Activated T-helper 17 cell treated with anti-CD3 and anti-CD28 coated beads, Interleukin-2, amount 50 U/mL, for 72 hours (primary cell): Measurements from ENCODE around the gene TANC2. TPM values are rescaled to one million over a fixed set of nuclear protein-coding genes. Genes with fewer than 3 reads are reported as not detected.

Source experiments
- ATAC-seq: fragments of 150-1000 bp; cut with Tn5 transposase; replicated peaks from 2 replicates; pipeline ENCODE4 v1.10.0; 2021; ENCODE audit warnings: mild to moderate bottlenecking, moderate library complexity
- H3K27ac Mint-ChIP-seq: one replicate; pipeline ENCODE4 v1.8.0; 2022; ENCODE audit warnings: mixed read lengths
- H3K27me3 Mint-ChIP-seq: one replicate; pipeline ENCODE4 v1.8.0; 2022; ENCODE audit warnings: mixed read lengths
- H3K36me3 Mint-ChIP-seq: one replicate; pipeline ENCODE4 v1.8.0; 2022; ENCODE audit warnings: low read depth, mild to moderate bottlenecking, mixed read lengths
- H3K4me1 Mint-ChIP-seq: one replicate; pipeline ENCODE4 v1.8.0; 2022; ENCODE audit warnings: mixed read lengths
- H3K4me3 Mint-ChIP-seq: one replicate; pipeline ENCODE4 v1.8.0; 2022; ENCODE audit warnings: mild to moderate bottlenecking, mixed read lengths
- H3K9me3 Mint-ChIP-seq: one replicate; pipeline ENCODE4 v1.8.0; 2022; ENCODE audit warnings: mixed read lengths
- total RNA-seq, 2 donors: library from RNA; stranded (reverse); gene quantifications; one replicate each; pipeline ENCODE4 v1.2.3, GENCODE V29; 2022

The TANC2 gene
- total RNA-seq = 10 to 100 TPM; 23.4 to 63.9 TPM

DNA sequence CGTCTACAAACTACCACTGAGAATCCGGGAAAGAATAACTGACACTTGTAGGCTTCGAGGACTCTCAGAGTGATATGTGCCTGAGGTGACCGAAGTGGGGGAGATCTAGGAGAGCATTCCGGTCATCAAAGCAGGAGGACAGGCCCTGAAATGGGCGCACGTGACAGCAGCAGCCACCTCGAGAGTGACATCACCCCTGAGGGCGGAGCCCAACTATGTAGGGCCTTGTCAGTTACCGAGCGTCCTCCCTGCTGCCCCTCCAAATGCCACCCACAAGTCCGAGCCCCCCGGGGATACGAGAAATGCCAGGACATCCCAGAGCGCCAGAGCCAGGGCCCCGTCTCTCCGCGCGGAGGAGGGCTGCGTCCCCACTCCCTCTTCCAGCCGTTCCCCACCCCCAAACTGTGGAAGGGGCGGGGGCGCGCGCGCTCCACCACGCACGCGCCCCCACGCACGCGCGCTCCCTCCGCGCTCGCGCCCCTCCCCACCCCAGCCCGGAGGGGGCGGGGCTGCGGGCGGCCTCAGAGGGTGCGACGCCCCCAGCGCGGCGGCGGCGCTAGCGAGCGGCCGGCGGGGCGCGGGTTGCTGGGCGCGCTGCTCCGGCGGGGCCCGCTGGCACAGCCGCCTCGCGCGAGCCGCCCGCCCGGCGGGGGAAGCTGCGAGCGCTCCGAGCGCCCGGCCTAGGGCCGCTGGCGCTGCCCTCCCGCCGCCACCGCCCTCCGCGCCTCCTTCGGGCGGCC lies at the start of gene TANC2:
TANC2 (plus strand) TSS at position 550 of the 740 bp plus-strand sequence. CDS start 43,325 bp downstream, outside the sequence.
- ATAC-seq = peak; percentile 86
- H3K36me3 Mint-ChIP-seq = peaks cover 14% of the 10 kb centered on the region
- H3K27ac Mint-ChIP-seq = peak within 1 kb of the TSS; percentile 88
- no peaks in the 10 kb centered on the region for H3K9me3 Mint-ChIP-seq
- peaks cover 17% of the 10 kb centered on the region for H3K4me1 Mint-ChIP-seq
- H3K4me3 Mint-ChIP-seq = peak within 1 kb of the TSS; percentile 93
- H3K27me3 Mint-ChIP-seq = peaks cover 24% of the 10 kb centered on the region

GRCh38 chr17:62916684-62917571 lies 49.1 kb upstream of the TANC2 start:
- Mint-ChIP-seq H3K36me3 (no peaks in the 10 kb centered on the region), H3K9me3 (no peaks in the 10 kb centered on the region), H3K27me3 (peaks cover 19% of the 10 kb centered on the region), H3K4me1 (no peaks in the 10 kb centered on the region), H3K27ac (no peak overlapping the region), H3K4me3 (no peak overlapping the region)
- no peak for ATAC-seq

DNA sequence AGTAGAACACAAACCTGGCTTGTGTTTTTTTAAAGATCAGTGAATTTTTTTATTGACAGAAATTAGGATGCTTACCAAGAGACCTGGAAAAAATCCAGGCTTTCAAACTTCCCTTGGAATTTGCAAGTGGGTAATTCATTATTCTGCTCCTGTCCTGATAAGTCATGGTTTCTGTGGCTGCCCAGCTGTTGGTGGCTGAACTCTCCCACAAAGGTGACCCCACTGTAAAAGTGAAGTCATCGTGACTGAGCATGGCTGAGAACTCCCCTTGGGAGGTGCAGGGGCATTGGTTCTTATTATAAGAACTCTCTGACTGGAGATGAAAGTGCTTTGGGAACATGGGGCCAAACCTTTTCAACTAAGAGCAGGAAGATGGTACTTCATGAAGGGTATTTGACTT lies 46.6 kb upstream of the TANC2 start:
- H3K27me3 Mint-ChIP-seq = peaks cover 19% of the 10 kb centered on the region
- no peaks in the 10 kb centered on the region for H3K9me3 Mint-ChIP-seq
- H3K4me3 Mint-ChIP-seq = no peak overlapping the region
- H3K27ac Mint-ChIP-seq = no peak overlapping the region
- no peak for ATAC-seq
- H3K4me1 Mint-ChIP-seq = no peaks in the 10 kb centered on the region
- H3K36me3 Mint-ChIP-seq = no peaks in the 10 kb centered on the region

DNA sequence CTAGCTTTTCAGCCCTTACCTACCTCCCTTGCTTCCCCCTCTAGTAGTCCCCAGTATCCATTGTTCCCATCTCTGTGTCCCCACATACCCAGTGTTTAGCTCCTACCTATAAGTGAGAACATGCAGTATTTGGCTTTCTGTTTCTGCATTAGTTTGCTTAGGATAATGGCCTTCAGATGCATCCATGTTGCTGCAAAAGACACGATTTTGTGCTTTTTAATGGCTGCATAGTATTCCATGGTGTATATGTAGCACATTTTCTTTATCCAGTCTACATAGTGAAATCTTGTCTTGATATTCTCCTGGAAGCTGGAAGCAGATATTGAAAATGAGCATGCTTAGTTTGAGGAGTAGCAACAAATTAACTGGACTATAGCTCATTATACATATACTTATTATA lies 45.7 kb upstream of the TANC2 start:
- H3K27me3 Mint-ChIP-seq = peaks cover 12% of the 10 kb centered on the region
- H3K9me3 Mint-ChIP-seq = no peaks in the 10 kb centered on the region
- H3K36me3 Mint-ChIP-seq = no peaks in the 10 kb centered on the region
- no peaks in the 10 kb centered on the region for H3K4me1 Mint-ChIP-seq
- no peak overlapping the region for H3K27ac Mint-ChIP-seq
- no peak overlapping the region for H3K4me3 Mint-ChIP-seq
- no peak for ATAC-seq

GRCh38 chr17:62921817-62922216 lies 44.2 kb upstream of the TANC2 start:
- no peak overlapping the region for H3K27ac Mint-ChIP-seq
- no peaks in the 10 kb centered on the region for H3K36me3 Mint-ChIP-seq
- ATAC-seq = no peak
- H3K4me3 Mint-ChIP-seq = no peak overlapping the region
- no peaks in the 10 kb centered on the region for H3K4me1 Mint-ChIP-seq
- H3K27me3 Mint-ChIP-seq = peaks cover 13% of the 10 kb centered on the region
- H3K9me3 Mint-ChIP-seq = no peaks in the 10 kb centered on the region

DNA sequence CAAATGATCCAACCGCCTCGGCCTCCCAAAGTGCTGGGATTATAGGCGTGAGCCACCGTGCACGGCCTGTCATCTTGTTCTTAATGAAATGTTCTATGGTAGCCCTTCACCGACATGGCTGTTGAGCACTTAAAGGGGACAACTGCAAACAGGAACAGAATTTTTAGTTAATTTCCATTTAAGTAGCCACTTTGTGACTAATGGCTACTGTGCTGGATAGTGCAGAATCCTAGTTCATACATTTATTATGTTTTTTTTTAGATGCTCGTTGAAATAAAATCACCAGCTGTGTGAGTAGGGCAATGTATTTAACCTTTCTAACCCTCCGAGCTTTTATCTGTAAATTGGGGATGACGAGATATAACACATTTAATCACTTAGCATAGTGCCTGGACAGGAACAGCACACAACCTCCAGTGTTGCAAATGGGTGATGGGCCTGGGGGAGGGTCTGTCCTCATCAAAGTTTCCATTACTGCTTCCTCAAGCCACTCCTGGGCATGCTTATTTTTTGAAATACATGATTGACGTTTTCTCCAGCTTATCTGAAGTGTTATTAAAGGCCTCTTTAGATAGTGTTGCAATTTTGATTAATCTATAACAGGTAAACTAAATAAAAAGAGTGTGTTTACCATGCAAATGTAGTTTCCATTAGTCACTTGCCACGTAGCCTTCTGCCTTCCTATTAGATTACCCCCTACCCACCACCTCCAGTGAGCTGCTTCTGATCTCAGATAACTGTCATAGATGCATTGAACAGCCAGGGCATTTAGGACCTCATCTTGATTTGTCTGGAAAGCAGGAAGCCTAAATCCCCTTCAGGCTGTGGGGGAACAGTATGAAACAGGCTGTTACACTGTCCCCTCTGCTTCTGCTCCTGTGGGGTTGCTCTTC lies 42.5 kb upstream of the TANC2 start:
- no peaks in the 10 kb centered on the region for H3K36me3 Mint-ChIP-seq
- no peak for ATAC-seq
- no peak overlapping the region for H3K4me3 Mint-ChIP-seq
- no peaks in the 10 kb centered on the region for H3K4me1 Mint-ChIP-seq
- H3K27me3 Mint-ChIP-seq = peaks cover 18% of the 10 kb centered on the region
- H3K27ac Mint-ChIP-seq = no peak overlapping the region
- H3K9me3 Mint-ChIP-seq = no peaks in the 10 kb centered on the region

GRCh38 chr17:62925267-62925836 lies 40.7 kb upstream of the TANC2 start:
- Mint-ChIP-seq H3K27me3 (peaks cover 21% of the 10 kb centered on the region), H3K4me1 (no peaks in the 10 kb centered on the region), H3K4me3 (no peak overlapping the region), H3K27ac (no peak overlapping the region), H3K9me3 (no peaks in the 10 kb centered on the region), H3K36me3 (no peaks in the 10 kb centered on the region)
- no peak for ATAC-seq

DNA sequence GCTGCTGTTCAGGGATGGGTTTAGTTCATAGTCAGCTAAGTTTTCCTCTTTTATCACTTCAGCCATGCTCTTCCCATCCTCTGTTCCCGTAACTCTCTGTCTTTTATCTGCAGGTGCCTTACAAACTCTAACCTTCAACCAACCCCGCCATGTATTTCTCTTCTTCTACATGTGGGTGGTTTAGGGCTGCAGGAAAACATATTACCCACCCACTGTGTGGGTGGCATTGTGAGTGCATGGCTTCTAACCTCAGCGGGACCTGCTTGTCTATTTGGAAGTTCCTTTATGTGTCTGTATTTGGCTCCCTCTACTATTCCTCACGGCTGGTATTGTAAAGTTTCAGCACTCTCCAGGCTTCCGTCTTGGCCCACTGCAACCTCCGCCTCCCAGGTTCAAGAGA lies 39.0 kb upstream of the TANC2 start:
- Mint-ChIP-seq H3K4me3 (no peak overlapping the region), H3K27ac (no peak overlapping the region), H3K9me3 (no peaks in the 10 kb centered on the region), H3K27me3 (peaks cover 31% of the 10 kb centered on the region), H3K4me1 (no peaks in the 10 kb centered on the region), H3K36me3 (no peaks in the 10 kb centered on the region)
- no peak for ATAC-seq

- no peaks in the 10 kb centered on the region for H3K4me1 Mint-ChIP-seq
- no peak overlapping the region for H3K4me3 Mint-ChIP-seq
- no peak overlapping the region for H3K27ac Mint-ChIP-seq
Observed at GRCh38 chr17:62929320-62929719, 36.7 kb upstream of the TANC2 start.

GRCh38 chr17:62931101-62931500 lies 34.9 kb upstream of the TANC2 start:
- Mint-ChIP-seq H3K27me3 (peaks cover 48% of the 10 kb centered on the region), H3K4me1 (no peaks in the 10 kb centered on the region), H3K9me3 (no peaks in the 10 kb centered on the region), H3K4me3 (no peak overlapping the region), H3K36me3 (no peaks in the 10 kb centered on the region), H3K27ac (no peak overlapping the region)
- ATAC-seq = no peak

More at GRCh38 chr17:62929320-62929719, 36.7 kb upstream of the TANC2 start:
- ATAC-seq = no peak
- H3K36me3 Mint-ChIP-seq = no peaks in the 10 kb centered on the region
- no peaks in the 10 kb centered on the region for H3K9me3 Mint-ChIP-seq
- peaks cover 40% of the 10 kb centered on the region for H3K27me3 Mint-ChIP-seq

GRCh38 chr17:62933501-62934385 lies 32.3 kb upstream of the TANC2 start:
- Mint-ChIP-seq H3K9me3 (no peaks in the 10 kb centered on the region), H3K27me3 (peaks cover 51% of the 10 kb centered on the region)

GRCh38 chr17:62935098-62935497 lies 30.9 kb upstream of the TANC2 start:
- Mint-ChIP-seq H3K4me1 (no peaks in the 10 kb centered on the region), H3K27ac (no peak overlapping the region), H3K4me3 (no peak overlapping the region), H3K36me3 (no peaks in the 10 kb centered on the region), H3K27me3 (peaks cover 50% of the 10 kb centered on the region), H3K9me3 (peaks cover 4% of the 10 kb centered on the region)
- ATAC-seq = no peak

More at GRCh38 chr17:62933501-62934385, 32.3 kb upstream of the TANC2 start:
- H3K4me3 Mint-ChIP-seq = no peak overlapping the region
- no peak for ATAC-seq
- H3K4me1 Mint-ChIP-seq = no peaks in the 10 kb centered on the region
- H3K36me3 Mint-ChIP-seq = no peaks in the 10 kb centered on the region
- H3K27ac Mint-ChIP-seq = no peak overlapping the region

DNA sequence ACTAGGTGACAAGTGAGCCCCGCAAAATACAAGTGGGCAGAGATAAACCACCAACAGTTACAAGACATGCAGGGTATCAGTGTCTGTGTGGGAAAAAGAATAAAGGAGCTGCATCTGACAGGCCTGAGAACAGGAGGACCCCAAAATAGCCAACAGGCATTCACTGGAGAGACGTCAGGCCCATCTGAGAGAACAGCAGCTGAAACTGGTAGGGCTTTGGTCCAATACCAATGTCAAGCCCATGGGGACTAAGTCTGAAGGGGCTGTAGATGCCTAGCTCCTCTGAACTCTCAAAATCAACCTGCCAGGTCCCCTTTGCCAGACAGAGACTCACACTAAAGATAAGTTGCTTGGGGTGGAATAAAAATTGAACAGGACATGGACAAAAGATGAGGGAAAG lies 30.5 kb upstream of the TANC2 start:
- H3K27ac Mint-ChIP-seq = no peak overlapping the region
- H3K4me1 Mint-ChIP-seq = no peaks in the 10 kb centered on the region
- no peaks in the 10 kb centered on the region for H3K36me3 Mint-ChIP-seq
- H3K27me3 Mint-ChIP-seq = peaks cover 47% of the 10 kb centered on the region
- ATAC-seq = no peak
- H3K9me3 Mint-ChIP-seq = peaks cover 4% of the 10 kb centered on the region
- no peak overlapping the region for H3K4me3 Mint-ChIP-seq
